ENCODE data around the gene GABPA.

DNA sequence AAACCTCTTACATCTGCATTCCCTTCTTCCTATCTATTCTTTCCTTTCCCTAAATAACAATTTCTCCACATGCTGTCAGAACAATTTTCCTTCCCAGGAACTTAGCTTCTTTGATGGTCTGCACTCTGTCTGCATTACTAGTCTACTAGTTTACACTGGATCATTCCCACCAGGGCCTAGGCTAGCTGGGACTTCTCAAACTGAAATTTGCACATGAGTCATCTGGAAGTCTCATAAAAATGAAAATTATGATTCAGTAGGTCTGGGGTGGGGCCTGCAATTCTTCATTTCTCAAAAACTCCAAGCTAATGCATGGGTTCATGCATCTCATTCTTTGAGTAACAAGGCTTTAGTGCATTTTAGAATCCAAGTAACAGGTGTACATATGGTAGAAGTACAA, 74.2 kb downstream of the GABPA start:
- no peak for TF ChIP-seq POLR2A (IDR thresholded peaks at IDR 0.05; ENCODE audit: low read depth, low read length)
- TF ChIP-seq POLR2AphosphoS5 (IDR thresholded peaks at IDR 0.05; ENCODE audit: low read depth, low read length): no peak
- TF ChIP-seq SPI1 (IDR thresholded peaks at IDR 0.05; ENCODE audit: low read depth, low read length): no peak
- TF ChIP-seq TAF1 (IDR thresholded peaks at IDR 0.05; ENCODE audit: low read depth, low read length): no peak

All from GM12891 (cell line).